ENCODE results near the gene BNC2. TPM values are rescaled to one million over a fixed set of nuclear protein-coding genes. Genes with fewer than 3 reads are reported as not detected.

The BNC2 gene
- total RNA-seq, 2 donors from 2014 or later: 0.99 to 1.8 TPM

DNA sequence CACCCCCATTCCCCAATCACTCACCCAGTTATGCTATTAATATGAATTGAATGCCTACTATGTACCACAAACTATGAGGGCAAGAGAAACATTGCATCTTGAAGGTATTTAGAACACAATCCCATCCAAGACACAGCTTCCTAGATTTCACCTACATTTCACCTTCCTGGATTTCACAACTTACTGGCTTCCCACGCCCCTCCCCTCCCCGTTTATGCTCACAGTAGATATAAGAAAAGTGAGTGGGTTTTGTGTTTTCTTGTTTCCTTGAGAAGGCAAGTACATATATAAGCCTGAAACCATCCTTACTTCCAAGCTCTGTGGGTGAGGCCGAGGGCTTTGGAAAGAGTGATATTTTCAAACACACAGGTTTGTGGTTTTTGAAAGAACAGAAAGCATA is 465.0 kb downstream of the BNC2 start:
- intact Hi-C loops (cut with DNase I): no loop called here
- ATAC-seq (no peak), DNase-seq (no peak)
- no peaks in the 10 kb centered on the region for H3K27me3 ChIP-seq
- no peaks in the 10 kb centered on the region for H3K9me3 ChIP-seq
- WGBS, 2 donors: 47 to 49% methylated on average over 3 of the region's 3 CpGs
- TF ChIP-seq POLR2A (IDR thresholded peaks at IDR 0.05): no peak
- TF ChIP-seq, protein P1, sequence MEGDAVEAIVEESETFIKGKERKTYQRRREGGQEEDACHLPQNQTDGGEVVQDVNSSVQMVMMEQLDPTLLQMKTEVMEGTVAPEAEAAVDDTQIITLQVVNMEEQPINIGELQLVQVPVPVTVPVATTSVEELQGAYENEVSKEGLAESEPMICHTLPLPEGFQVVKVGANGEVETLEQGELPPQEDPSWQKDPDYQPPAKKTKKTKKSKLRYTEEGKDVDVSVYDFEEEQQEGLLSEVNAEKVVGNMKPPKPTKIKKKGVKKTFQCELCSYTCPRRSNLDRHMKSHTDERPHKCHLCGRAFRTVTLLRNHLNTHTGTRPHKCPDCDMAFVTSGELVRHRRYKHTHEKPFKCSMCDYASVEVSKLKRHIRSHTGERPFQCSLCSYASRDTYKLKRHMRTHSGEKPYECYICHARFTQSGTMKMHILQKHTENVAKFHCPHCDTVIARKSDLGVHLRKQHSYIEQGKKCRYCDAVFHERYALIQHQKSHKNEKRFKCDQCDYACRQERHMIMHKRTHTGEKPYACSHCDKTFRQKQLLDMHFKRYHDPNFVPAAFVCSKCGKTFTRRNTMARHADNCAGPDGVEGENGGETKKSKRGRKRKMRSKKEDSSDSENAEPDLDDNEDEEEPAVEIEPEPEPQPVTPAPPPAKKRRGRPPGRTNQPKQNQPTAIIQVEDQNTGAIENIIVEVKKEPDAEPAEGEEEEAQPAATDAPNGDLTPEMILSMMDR (IDR thresholded peaks at IDR 0.05): no peak
- H3K27ac ChIP-seq: no peak overlapping the region
- no peak overlapping the region for H3K4me3 ChIP-seq
- H3K4me1 ChIP-seq: no peaks in the 10 kb centered on the region
- no peaks in the 10 kb centered on the region for H3K36me3 ChIP-seq (replicated peaks in 1 of 2; ENCODE audit: insufficient read depth in 1 of 2, low read depth in 2 of 2)

DNA sequence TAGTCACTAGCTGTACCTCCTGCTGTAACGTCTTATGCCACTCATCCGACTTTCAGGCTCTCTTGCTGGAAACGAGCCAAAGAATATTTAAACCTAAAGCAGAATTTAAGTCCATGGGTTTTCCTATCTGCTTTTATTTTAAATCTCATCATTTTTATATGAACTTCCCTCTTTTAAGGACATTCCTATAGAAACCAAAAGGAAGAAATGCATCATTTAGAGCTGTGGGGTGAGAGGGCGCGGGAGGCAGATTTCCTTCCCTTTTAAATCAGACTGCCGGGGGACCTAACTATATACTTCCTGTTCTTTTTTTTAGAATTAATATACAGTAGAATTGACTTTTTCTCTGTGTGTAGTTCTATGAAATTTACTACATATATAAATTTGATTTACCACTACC is 468.8 kb downstream of the BNC2 start:
- no peak overlapping the region for H3K27ac ChIP-seq
- WGBS, 2 donors: 55 to 66% methylated on average over 6 of the region's 6 CpGs
- DNase-seq (peak in 1 of 4 donors; percentile 11), ATAC-seq (no peak)
- intact Hi-C loops (cut with DNase I): no loop called here
- H3K4me3 ChIP-seq: no peak overlapping the region
- no peak for TF ChIP-seq POLR2A (IDR thresholded peaks at IDR 0.05)
- TF ChIP-seq, protein P1 (IDR thresholded peaks at IDR 0.05): no peak
- H3K27me3 ChIP-seq: no peaks in the 10 kb centered on the region
- H3K4me1 ChIP-seq: no peaks in the 10 kb centered on the region
- H3K36me3 ChIP-seq (replicated peaks in 1 of 2; ENCODE audit: insufficient read depth in 1 of 2, low read depth in 2 of 2): no peaks in the 10 kb centered on the region
- no peaks in the 10 kb centered on the region for H3K9me3 ChIP-seq

DNA sequence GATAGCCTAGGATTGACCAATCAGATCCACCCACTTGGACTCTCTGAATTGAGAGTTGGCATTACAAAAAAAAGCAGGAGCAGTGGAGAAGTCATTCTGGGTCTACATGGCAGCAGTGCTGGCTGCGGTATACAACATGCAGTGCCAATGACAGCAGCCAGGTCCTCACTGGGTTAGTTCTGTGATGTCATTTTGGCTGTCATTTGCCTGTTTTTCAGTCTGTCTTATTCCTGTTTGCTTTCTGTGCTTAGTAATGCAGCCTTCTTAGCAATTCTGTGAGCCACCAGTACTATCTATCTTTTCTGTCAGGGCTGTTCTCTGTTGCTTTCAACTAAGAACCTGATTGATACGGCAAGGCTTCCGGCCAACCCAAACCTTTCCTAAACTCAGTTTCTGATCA is 471.8 kb downstream of the BNC2 start:
- peaks cover 0 to 6% (median 0%) of the 10 kb centered on the region in 3 donors for H3K9me3 ChIP-seq
- no peak for DNase-seq
- H3K36me3 ChIP-seq (replicated peaks in 1 of 2; ENCODE audit: insufficient read depth in 1 of 2, low read depth in 2 of 2): no peaks in the 10 kb centered on the region
- 60 to 69% methylated on average over 3 of the region's 3 CpGs for WGBS, 2 donors
- no peak overlapping the region for H3K4me3 ChIP-seq
- TF ChIP-seq POLR2A (IDR thresholded peaks at IDR 0.05): no peak
- TF ChIP-seq, protein P1 (IDR thresholded peaks at IDR 0.05): no peak
- no peak for ATAC-seq
- H3K27ac ChIP-seq: no peak overlapping the region
- intact Hi-C loops (cut with DNase I): no loop called here
- no peaks in the 10 kb centered on the region for H3K4me1 ChIP-seq
- H3K27me3 ChIP-seq: no peaks in the 10 kb centered on the region

DNA sequence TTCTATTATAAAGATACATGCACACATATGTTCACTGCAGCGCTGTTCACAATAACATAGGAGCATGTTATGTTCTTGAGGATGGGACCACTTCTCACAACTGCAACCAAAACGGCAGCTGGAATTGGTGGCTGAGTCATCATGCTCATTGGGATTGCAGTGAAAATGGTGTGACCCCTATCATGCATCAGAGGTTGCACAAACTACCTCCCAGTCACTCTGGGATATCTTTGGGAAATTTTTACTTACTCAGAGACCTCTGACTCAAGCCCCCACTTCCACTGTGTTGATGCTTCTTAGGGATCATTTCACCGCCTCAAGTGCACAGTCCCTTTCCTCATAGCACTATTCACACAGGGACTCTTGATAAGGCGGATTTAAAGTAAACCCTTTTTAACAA is 474.1 kb downstream of the BNC2 start:
- Histone ChIP-seq H3K36me3 (replicated peaks in 1 of 2; ENCODE audit: insufficient read depth in 1 of 2, low read depth in 2 of 2) (no peaks in the 10 kb centered on the region), H3K27me3 (no peaks in the 10 kb centered on the region), H3K4me1 (no peaks in the 10 kb centered on the region), H3K27ac (no peak overlapping the region), H3K9me3 (peaks cover 0 to 6% (median 0%) of the 10 kb centered on the region in 3 donors), H3K4me3 (no peak overlapping the region)
- TF ChIP-seq, protein P1 (IDR thresholded peaks at IDR 0.05): no peak
- no peak for TF ChIP-seq POLR2A (IDR thresholded peaks at IDR 0.05)
- DNase-seq (no peak), ATAC-seq (no peak)
- intact Hi-C loops (cut with DNase I): no loop called here
- WGBS, 2 donors: 72 to 73% methylated on average over 4 of the region's 4 CpGs

DNA sequence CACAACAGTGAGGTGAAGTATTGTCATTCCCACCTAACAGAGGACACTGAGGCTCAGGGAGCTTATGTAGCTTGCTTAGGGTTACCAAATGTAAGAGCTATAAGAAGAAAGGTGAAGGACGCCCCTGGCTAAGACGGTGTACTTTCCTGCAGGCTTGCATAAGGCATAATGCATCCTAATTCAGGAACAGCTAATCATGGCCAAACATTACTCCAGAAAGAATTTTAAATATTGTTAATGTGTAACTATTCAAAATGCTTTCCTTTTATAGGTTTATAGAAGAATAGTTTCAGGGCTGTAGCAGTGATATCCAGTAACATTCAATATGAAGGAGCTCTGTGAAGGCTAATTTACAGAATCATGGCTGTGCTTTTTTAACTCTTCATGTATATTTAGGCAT is 479.1 kb downstream of the BNC2 start:
- Histone ChIP-seq H3K27ac (no peak overlapping the region), H3K36me3 (replicated peaks in 1 of 2; ENCODE audit: insufficient read depth in 1 of 2, low read depth in 2 of 2) (no peaks in the 10 kb centered on the region), H3K4me1 (no peaks in the 10 kb centered on the region), H3K27me3 (no peaks in the 10 kb centered on the region), H3K9me3 (peaks cover 0 to 6% (median 0%) of the 10 kb centered on the region in 3 donors), H3K4me3 (no peak overlapping the region)
- 29 to 46% methylated on average over 2 of the region's 2 CpGs for WGBS, 2 donors
- ATAC-seq: no peak
- no peak for DNase-seq
- TF ChIP-seq POLR2A (IDR thresholded peaks at IDR 0.05): no peak
- intact Hi-C loops (cut with DNase I): no loop called here
